Gastroesophageal sphincter (tissue), 3 donors: ENCODE data around the gene OTOA.
"Not testable (repeated sequence)": the region's sequence is repeated elsewhere in the genome, so short reads cannot be mapped to it uniquely, and the experiment has no call there.

Source experiments
- CTCF ChIP-seq, 4 experiments: fragments of 200-600 bp in 2 of 4; fragments of 450-650 bp in 2 of 4; sonication (generic) in 1 of 4; IDR thresholded peaks; one replicate each; pipeline ENCODE4 v1.5.1; 2017 to 2019; ENCODE audit warnings: antibody characterized with exemption in 4 of 4, mild to moderate bottlenecking in 2 of 4, moderate library complexity in 2 of 4
- EP300 ChIP-seq: sonication (generic); formaldehyde crosslinking; IDR thresholded peaks from one replicate; pipeline ENCODE4 v1.6.1; 2017; ENCODE audit warnings: antibody characterized with exemption, mild to moderate bottlenecking
- POLR2A ChIP-seq, 2 donors: fragments of 450-650 bp; IDR thresholded peaks; one replicate each; pipeline ENCODE4 v1.6.1; 2017; ENCODE audit warnings: antibody characterized with exemption in 2 of 2, mild to moderate bottlenecking in 2 of 2, moderate library complexity in 1 of 2
- POLR2AphosphoS5 ChIP-seq: sonication (generic); formaldehyde crosslinking; IDR thresholded peaks from one replicate; pipeline ENCODE4 v1.6.1; 2017; ENCODE audit warnings: antibody characterized with exemption

- not testable (repeated sequence) for TF ChIP-seq EP300; CTCF (IDR thresholded peaks at IDR 0.05); POLR2A (IDR thresholded peaks at IDR 0.05); POLR2AphosphoS5
These were observed 138.6 kb downstream of the OTOA start for GRCh38 chr16:21802375-21802663.
